Right hindlimb (tissue), 1 donor: ENCODE data around the gene PPP1R27.

Experiments
- DNase-seq: peaks from one replicate; pipeline ENCODE4 v3.0.0-alpha.2; 2018

The PPP1R27 gene

DNA sequence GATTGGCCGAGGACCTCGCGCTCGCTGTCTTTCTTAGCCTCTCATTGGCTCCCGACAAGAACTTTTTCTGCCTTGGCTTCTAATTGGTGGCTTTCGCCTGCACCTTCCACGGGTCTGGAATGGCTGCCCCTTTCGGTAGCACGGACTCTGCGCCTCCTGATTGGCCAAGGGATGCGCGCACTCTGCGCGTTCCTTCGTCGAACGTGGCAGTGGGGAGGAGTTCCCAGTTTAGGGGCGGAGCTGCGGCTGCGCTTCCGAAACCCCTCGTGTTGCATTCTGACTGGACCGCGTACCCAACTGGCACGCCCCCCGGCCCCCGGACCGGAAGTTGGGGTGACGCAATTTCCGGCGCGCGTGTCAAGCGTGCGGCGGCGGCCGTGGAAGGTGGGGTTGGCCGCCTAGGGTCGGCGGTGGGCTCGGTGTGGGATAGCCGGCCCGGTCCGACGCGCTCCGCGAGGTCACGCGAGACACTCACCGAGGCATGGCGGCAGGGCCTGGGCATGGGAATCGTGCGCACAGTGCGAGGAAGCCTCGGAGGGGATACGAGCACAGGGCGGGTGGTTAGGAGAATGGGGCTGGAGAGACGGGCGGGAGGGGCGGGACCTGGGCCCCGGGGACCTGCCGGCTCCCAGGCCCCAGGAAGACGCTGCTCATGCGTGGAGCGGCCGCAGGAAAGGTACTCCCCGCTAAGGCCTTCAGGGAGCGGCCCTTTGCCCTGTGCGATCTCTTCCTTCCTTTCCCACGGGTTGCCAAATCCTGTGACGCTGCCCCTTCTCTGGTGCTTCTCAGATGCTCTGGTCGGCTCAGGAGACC is 26.1 kb upstream of the PPP1R27 start:
- DNase-seq = peak; percentile 100

DNA sequence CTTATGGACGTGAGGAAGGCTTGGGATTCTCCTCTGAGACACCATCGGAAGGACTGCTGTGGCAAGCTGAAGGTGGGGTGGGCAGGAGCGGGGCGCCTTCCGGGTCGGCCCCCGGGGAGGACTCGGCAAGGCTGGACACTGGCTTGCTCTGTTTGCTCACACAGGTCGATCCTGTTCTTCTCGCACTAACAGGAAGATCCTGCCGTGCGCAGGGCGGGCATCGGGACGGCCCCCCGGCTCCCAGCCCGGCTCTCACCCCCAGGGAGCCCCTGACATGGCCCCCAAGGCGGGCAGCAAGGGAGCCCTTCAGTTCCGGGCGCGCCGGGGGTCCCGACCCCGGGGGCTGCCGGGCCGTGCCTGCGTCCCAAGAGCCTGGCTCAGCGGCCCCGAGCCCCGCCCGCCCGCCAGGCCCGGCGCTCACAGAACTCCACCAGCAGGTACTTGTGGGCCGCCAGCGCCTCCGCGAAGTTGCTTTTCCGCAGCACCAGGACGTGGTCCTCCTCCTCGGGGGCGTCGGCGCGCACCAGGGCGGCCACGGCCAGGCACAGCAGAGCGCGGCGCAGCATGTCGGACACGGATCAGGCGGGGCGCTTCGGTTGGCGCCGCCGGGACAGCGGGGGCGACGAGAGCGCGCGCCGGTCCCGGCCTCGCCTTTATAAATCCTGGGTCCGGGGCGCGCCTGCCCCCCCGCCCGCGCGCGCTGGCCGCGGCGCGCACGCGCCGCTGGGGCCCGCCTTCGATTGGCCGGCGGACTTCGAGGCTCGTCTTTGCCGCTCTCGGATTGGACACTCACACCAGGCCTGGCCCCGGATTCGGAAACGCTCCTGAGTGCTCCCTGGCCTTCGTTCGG is 25.3 kb upstream of the PPP1R27 start, which contains the start of gene P4HB:
TSS of gene P4HB (minus strand) at position 630 of the 850 bp plus-strand sequence. CDS start at position 566, 64 bp downstream.
- no peak for DNase-seq

DNA sequence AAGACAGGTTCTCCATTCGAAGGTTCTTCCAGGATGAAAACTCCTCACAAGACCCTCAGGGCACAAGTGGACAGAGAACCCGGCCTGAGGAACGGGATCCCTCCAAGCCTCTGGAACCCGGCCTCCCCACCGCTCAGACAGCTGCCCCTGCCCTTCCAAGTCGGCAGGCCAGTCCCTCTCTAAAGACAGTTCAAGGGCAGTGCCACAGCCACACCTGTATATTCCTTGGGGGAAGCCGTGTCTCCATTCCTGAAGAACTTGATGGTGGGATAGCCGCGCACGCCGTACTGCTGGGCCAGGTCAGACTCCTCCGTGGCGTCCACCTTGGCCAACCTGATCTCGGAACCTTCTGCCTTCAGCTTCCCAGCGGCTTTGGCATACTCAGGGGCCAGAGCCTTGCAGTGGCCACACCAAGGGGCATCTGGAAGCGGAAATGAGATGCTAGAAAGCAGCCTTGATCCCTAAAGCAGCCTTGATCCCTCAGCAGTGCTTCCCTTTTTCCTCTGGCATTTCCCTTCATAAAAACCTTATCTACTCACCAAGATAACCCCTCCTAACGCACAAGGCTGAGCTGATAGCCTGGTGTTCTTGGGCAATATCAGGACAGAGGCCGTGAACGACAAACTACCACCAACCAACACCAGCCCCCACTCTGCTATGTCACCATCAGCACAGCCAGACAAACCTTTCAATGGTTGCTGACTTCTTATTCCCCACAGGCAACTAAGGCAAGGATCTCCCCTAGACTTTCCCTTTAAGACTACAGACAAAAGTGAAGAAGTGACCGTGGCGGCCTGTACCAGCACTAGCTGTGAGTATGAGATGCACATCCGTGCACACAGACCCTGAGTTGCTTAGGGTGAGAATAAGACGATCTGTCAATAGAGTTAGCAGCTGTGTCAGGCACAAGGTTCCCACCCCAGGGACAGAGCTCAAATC is 24.4 kb upstream of the PPP1R27 start:
- no peak for DNase-seq

DNA sequence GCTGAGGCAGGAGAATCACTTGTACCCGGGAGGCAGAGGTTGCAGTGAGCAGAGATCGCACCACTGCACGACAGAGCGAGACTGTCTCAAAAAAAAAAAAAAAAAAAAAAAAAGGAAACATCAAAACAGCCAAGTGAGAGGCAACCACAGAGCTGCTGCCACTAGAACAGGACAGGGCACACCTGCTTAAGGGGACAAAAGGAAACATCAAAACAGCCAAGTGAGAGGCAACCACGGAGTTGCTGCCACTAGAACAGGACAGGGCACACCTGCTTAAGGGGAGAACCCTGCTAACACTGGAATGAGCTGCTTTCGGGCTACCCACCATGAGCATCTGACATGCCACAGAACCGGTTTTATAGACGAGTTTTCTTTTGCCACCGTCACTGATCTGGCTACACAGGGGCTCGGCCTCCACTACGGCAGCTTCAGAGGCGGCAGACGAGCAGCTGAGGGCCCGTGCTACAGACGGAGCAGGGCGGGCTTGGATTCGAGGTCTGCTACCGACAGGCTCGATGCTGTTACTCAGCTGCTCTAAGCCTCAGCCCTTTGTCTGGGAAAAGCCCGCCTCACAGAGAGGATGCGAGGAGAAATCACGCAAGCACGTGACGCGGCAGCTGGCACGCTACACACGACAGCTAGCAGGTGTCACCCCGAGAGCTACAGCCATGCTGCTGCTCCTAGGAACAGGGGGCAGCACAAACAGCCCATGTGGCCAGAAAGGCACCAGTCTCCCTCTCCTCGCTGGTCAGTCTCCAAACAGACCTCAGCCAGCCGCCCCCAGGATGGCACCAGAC is 23.5 kb upstream of the PPP1R27 start:
- DNase-seq = no peak

DNA sequence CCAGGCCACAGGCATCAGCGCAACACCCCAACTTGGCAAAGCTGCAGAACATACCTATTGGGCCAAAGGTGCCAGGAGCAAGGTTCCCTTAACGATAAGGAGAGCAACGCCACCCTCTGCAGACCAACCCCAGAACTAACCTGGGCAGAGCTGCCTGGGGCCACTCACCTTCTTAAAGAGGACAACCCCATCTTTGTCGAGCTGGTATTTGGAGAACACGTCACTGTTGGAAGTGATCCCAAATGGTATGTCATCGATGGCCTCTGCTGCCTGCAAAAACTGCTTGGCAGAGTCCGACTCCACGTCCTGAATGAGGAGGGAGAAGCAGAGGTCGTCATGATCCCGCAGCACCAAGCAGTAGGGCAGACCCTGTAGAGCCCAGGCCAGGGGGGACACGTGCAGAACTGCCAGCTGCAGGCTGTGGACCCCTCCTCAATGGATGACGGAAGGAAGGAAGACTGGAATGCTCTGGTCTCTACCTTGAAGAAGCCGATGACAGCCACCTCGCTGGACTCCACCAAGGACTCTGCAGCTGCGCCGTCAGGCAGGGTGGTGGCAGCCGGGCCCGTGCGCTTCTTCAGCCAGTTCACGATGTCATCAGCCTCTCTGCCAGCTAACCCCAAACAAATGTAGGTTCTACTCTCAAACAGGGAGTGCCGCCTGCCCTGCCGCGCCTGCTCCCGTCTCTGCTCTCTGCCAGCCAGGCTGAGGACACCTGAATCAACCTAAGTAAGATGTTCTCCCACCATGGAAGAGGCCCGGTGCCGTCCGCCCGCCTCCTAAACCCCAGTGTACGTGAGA is 20.3 kb upstream of the PPP1R27 start:
- DNase-seq = no peak

DNA sequence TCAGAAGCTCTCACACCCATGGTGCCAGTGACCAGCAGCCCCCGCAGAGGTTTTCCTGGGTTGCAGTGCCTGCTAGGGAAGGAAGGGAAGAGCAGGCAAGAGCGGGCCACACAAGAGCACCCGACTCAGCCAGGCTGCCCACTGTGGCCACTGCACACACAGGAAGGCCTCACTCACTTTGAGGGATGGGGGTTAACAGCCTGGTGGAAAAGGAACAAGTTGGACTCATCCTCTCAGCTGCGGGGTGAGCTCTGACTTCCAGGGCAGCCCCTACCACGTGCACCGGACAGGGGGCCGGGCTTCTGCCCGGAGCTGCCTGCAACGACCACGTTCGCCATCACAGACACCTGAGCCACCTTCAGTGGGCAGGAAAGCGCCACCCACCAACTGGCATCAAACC is 17.4 kb upstream of the PPP1R27 start:
- no peak for DNase-seq

DNA sequence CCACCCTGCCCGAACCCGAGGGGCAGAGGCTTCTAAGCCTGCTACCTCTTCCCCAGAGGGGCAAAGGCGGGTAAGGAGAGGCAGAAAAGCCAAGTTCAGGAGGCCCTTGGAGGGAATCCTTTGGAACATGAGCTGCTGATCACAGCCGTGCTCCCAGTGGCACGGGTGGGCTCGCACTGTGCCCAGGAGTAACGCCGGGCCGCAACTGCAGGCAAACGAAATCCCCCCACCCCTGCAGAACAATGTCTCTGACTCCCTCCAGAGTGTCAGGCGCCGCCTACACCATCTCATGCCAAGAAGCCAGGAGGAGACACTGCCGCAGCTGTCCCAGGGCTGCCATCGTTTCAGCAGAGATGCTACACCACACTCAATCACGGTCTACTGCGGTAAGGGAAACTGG is 16.6 kb upstream of the PPP1R27 start:
- no peak for DNase-seq

DNA sequence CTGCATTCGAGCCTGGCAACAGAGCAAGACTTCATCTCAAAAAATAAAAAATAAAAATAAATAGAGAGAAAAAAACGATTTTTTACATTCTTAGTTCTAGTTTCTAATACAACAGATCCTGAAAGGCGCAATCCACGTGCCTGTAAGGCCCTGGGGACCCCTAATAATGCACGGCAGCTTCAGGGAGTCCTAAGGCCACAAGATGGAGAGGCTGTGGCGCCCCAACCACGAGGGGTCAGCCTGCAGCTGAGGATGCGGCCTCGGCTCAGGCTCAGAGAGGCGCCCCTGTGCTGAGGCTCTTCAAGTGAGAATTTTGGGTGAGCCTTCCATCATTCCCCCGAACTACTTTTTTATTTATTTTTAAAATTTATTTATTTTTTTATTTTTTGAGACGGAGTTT is 14.6 kb upstream of the PPP1R27 start:
- DNase-seq = no peak

DNA sequence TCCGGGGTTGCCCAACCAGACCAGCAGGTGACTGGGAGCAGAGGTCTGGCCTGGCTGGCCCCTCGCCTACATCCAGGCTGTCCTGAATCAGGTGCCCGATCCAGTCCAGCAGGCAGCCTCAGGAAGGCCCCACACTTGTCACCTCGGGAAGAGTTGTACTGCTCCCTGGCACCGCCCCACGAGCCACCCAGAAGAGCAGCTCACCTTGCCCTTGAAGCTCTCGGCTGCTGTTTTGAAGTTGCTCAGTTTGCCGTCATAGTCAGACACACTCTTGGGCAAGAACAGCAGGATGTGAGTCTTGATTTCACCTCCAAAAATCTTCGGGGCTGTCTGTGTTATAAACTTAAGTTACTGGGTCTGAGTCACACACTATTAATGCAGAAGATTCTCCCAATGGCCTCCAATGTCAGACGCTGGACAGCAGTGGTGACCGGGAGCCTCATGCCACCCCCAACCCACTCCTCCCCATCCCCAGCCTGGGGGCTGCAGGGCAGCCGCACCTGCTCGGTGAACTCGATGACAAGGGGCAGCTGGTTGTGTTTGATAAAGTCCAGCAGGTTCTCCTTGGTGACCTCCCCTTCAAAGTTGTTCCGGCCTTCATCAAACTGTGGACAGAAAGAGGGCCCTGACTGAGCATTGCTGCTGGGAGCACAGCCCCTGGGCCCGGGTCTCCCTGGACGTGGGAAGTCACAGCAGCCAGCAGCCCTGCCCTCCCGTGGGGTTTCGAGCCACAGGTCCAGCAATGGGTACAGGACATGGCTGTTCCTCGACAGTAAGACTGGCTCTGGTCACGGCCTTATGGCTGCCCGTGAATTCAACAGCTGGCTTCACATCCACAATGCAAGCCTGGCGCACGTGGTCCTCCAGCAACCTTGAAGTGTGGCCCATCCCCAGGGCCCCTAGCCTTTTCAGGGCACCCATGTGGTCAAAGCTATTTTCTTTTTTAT is 12.2 kb upstream of the PPP1R27 start:
- DNase-seq = no peak

DNA sequence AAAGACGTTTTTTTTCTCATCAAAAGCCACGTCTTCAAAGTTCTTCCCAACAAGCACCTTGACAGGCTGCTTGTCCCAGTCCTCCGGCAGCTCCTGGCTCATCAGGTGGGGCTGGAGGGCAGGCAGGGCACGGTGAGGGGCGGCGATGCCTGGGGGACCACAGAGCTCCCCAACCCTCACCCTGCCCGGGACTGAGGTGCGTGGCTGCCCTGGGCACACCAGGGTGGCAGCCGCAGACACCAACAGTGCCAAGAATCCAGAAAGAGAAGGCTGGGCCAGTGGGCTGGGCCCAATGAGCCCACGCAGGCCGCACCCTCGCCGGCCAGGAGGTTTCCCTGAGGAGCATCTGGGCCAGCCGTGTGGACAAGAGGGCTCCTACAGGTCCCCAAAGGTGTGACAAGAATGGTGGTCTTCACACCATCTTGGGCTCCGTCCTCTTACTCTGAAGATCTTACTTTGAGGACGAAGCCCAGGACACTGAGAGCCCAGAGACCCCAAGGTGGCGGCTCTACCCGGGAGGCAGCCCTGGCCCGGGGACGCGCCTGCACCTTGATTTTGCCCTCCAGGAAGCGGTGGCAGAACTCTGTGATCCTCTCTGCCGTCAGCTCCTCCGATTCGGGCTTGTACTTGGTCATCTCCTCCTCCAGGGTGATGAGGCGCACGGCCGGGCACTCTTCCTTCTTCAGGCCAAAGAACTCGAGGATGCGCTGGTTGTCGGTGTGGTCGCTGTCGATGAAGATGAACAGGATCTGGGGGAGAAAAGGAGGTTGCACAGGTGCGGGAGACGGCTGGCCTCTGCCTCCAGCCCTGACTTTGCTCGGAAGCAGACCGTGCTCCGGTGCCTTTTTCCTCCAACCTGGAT is 11.3 kb upstream of the PPP1R27 start:
- DNase-seq = no peak

DNA sequence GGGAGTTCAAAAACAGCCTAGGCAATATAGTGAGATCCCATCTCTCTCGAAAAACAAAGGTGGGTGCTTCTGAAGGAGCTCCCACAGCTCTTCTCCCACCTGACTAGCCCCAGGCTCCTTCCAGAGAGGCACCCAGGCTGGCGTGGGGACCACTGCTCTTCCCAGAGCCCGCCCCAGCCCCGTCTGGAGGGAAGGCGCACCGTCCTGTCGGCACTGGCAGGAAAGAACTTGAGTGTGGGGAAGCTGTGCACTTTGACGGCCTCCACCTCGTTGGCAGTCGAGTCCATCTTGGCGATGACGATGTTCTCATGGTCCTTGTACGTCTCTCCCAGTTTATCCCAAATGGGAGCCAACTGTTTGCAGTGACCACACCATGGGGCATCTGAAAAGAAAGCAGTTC is 10.5 kb upstream of the PPP1R27 start:
- no peak for DNase-seq

DNA sequence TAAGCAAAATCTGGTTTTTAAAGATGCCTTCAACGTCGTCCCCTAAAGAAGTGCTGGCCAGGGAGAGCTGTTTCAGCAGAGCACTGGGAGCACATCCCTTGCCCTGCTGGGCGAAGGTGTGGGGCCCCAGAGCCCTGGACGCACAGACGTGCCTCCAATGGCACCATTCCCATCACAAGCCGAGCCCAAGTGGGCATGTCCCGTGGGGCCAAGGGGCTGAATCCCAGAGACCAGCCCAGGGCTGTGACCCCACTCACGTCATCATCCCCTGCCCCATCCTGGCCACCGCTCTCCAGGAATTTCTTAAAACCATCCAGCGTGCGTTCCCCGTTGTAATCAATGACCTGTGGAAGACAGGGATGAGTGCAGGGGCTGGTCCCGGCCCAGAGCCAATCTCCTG is 10.0 kb upstream of the PPP1R27 start:
- no peak for DNase-seq

DNA sequence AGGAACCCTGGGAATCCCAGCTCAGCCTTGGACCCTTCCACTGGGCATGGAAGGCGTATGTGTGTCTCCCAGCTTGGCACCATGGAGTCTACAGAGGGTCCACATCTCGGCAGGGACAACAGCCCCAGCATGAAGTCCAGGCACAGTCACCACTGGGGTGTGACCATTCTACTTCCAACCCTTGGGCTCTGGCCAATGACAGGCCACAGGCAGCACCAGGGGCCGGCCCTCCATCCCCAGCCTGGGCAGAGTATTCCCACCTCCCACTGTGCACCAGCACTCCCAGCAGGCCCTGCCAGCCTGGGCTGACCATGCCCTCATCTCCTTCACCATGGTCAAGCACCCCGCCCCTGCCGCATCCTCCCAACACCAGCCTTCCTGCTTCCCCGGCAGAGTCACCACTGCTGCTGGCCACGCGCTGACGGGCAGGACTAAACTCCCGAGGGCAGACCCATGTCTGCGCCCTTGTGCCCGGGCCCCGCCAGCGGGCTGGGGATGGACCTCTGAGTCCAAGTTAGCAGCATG is 9.5 kb upstream of the PPP1R27 start:
- no peak for DNase-seq

DNA sequence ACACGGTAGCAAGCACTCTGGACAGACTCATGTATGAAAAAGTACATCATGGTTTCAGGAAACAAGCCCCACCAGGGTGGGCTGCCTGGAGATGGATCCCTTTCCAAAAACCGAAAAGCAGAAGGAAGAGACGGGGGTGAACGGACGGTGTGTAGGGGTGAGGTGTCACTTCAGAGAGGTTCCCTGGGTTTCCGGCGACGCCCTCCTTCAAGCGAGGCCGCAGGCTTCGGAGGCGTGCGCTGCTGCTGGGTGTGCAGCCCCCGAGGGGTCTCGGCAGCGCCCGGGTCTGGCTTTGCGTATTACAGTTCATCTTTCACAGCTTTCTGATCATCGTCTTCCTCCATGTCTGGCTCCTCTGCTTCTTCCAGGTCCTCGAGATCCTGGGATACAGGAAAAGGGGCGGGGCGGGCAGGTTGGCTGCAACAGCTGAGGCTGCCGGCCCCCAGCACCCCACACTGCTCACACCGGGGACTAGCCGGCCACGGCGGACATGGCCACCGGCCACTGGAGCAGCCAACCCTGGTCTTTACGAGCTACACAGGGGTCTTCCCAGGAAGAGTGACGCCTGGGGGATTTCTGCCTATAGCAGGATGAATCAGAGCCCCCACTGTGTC is 9.0 kb upstream of the PPP1R27 start:
- no peak for DNase-seq

DNA sequence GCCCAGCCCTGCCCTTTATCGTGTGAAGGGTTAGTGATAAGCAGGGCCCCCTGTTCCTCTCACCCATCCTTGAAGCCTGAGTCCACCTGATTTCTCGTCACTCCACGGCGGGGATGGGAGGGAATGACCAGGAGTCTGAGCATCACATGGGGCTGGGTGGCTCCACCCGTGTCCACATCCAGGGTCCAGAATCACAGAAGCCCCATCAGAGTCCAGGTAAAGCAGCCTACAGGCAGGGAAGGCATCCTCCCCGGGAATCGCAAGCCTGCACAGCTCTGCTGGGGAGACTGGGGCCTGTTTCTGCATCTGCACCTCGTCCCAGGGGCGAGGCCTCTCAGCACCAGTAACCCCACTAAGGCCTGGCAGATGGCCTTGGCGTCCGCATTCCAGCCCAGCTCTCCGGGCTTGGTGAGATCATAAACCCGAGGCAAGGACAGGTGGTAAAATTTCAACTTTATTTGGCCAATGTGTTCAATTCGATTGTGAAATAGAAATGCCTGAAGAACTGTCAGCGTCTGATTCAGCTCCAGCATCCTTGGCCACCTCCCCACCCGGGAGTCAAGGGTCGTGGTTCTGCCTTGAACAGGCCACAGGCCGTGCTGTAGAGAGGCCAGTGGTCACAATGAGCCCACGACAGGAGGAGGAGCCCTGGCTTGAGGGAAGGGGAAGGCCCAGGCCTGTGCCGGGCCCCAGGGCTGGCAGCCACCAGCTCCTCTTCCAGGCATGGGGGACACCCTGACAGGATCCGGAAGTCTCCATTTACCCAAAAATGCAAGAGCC is 8.1 kb upstream of the PPP1R27 start:
- no peak for DNase-seq

DNA sequence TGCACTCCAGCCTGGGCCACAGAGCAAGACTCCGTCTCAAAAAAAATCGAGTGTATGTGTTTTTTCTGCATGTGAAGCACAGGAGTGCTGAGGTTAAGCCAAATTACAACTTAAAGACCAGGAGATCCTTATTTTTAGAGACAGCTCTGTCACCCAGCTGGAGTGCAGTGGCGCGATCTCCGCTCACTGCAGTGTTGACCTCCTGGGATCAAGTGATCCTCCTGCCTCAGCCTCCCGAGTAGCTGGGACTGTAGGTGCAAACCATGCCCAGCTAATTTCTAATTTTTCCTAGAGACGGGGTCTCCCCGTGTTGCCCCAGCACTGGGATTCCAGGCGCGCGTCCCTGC is 7.5 kb upstream of the PPP1R27 start:
- no peak for DNase-seq

DNA sequence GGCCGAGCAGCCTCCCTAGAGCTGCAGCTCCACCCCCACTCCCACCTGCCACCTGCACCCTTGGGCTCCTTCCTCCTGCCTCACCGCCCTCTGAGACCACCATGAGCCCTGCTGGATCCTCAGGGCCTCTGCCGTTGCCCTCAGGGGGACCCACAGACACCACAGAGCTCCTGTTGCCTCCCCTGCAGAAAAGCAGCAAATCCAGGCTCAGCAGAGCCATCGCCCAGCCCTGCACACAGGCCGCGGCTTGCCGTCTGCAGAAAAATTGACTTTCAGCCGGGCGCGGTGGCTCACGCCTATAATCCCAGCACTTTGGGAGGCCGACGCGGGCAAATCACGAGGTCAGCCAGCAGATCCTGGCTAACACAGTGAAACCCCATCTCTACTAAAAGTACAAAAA is 7.0 kb upstream of the PPP1R27 start:
- DNase-seq = no peak
